ENCODE data around the gene CRACR2A. TPM values are rescaled to one million over a fixed set of nuclear protein-coding genes. Genes with fewer than 3 reads are reported as not detected.
A peak's percentile ranks its signal among the peaks of the same experiment; 100 is the strongest.

CRACR2A gene
- total and polyA plus RNA-seq, 2 of the 8 experiments (the other 6 are each of a cell fraction or from before 2014, with no cell fraction given) = 0.85 to 3.2 TPM

DNA sequence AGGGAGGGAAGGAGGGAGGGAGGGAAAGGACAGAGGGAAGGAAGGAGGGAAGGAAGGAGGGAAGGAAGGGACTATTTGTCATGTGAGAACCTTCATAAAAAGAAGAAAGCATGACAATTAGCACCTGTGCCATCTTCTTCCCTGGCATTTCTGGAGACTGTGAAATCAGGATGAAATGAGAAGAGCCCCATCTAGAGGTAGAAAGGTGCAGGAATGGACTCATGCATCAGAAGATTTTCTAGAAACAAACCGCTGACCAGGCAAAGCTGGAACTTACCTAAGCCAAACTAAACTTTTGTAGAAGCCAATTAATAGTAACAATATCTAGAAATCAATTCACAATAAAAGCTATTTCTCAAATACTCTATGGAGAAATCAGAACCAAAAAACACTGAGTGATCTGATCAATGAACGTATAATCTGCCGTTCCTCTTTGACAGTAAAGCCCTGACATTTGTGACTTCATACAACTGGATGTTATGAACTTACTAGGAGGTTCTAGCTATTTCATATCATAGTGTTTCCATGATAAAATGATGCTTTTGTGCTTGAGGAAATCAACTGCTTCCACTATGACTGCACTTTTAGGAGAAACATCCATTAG is 24.4 kb upstream of the CRACR2A start (continued):
- TF ChIP-seq RFX5 (IDR thresholded peaks at IDR 0.05; ENCODE audit: borderline replicate concordance, low read depth, low read length) (no peak), KDM4A (IDR thresholded peaks at IDR 0.05; ENCODE audit: low read depth, low read length, severe bottlenecking) (no peak), CBX5 (IDR thresholded peaks at IDR 0.05; ENCODE audit: low read depth, low read length) (no peak), SP1 (IDR thresholded peaks at IDR 0.05; ENCODE audit: low read depth, low read length) (no peak), MAFK (IDR thresholded peaks at IDR 0.05; ENCODE audit: low read depth, low read length) (peak; percentile 86)
- TF ChIP-seq, protein P1, sequence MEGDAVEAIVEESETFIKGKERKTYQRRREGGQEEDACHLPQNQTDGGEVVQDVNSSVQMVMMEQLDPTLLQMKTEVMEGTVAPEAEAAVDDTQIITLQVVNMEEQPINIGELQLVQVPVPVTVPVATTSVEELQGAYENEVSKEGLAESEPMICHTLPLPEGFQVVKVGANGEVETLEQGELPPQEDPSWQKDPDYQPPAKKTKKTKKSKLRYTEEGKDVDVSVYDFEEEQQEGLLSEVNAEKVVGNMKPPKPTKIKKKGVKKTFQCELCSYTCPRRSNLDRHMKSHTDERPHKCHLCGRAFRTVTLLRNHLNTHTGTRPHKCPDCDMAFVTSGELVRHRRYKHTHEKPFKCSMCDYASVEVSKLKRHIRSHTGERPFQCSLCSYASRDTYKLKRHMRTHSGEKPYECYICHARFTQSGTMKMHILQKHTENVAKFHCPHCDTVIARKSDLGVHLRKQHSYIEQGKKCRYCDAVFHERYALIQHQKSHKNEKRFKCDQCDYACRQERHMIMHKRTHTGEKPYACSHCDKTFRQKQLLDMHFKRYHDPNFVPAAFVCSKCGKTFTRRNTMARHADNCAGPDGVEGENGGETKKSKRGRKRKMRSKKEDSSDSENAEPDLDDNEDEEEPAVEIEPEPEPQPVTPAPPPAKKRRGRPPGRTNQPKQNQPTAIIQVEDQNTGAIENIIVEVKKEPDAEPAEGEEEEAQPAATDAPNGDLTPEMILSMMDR (IDR thresholded peaks at IDR 0.05; ENCODE audit: control extremely low read depth in 1 of 3, insufficient read depth in 1 of 3, low read depth in 1 of 3, low read length in 3 of 3) = peak in 2 of 3 experiments; percentile 76; a peak in 3 of 4 replicates
